DND-41 (cell line): ENCODE data around the gene LUZP2.

Experiments used
- ATAC-seq: fragments of 200-7000 bp; cut with Tn5 transposase; 3 replicates; pipeline ENCODE4 v1.9.1; 2021; ENCODE audit warnings: low read depth; ENCODE audit not compliant: insufficient read depth
- DNase-seq: peaks from one replicate; pipeline ENCODE4 v3.0.0-alpha.2; 2020
- H2AFZ ChIP-seq: 2 replicates; pipeline ENCODE4 v1.6.0; 2012; ENCODE audit warnings: low read depth, low read length
- H3K27ac ChIP-seq: 2 replicates; pipeline ENCODE4 v1.5.1; 2012; ENCODE audit warnings: low read length, inconsistent platforms
- H3K27me3 ChIP-seq: fragments of 200-600 bp; sonication (generic); 2 replicates; pipeline ENCODE4 v1.6.0; 2012; ENCODE audit warnings: low read length, mild to moderate bottlenecking, inconsistent platforms; ENCODE audit not compliant: insufficient read depth, poor library complexity
- H3K36me3 ChIP-seq: 2 replicates; pipeline ENCODE4 v1.5.1; 2012; ENCODE audit warnings: low read length, inconsistent platforms; ENCODE audit not compliant: insufficient read depth
- H3K4me1 ChIP-seq: 2 replicates; pipeline ENCODE4 v1.5.1; 2012; ENCODE audit warnings: mild to moderate bottlenecking, low read length; ENCODE audit not compliant: insufficient read depth
- H3K4me2 ChIP-seq: 2 replicates; pipeline ENCODE4 v1.6.0; 2012; ENCODE audit warnings: mild to moderate bottlenecking, moderate library complexity, low read length, inconsistent platforms; ENCODE audit not compliant: insufficient read depth
- H3K4me3 ChIP-seq, 2 experiments: fragments of 200-600 bp in 1 of 2; shearing (Covaris generic) in 1 of 2; 2 replicates each; pipeline ENCODE4 v1.5.1; 2012 to 2016; ENCODE audit warnings: inconsistent platforms in 2 of 2, low read length in 2 of 2, mild to moderate bottlenecking in 2 of 2, low read depth in 1 of 2, moderate library complexity in 1 of 2
- H3K79me2 ChIP-seq: 2 replicates; pipeline ENCODE4 v1.6.0; 2012; ENCODE audit warnings: low read length, inconsistent platforms; ENCODE audit not compliant: insufficient read depth
- H3K9ac ChIP-seq: 2 replicates; pipeline ENCODE4 v1.6.0; 2012; ENCODE audit warnings: low read depth, mild to moderate bottlenecking, inconsistent platforms, low read length, moderate library complexity
- H3K9me3 ChIP-seq: 2 replicates; pipeline ENCODE4 v1.5.1; 2012; ENCODE audit warnings: low read length, moderate library complexity, mild to moderate bottlenecking, inconsistent platforms; ENCODE audit not compliant: insufficient read depth, severe bottlenecking
- H4K20me1 ChIP-seq: 2 replicates; pipeline ENCODE4 v1.6.0; 2012; ENCODE audit warnings: low read length; ENCODE audit not compliant: insufficient read depth
- CTCF ChIP-seq: IDR thresholded peaks from 2 replicates; pipeline ENCODE4 v1.5.1; 2012; ENCODE audit warnings: borderline replicate concordance, low read length, moderate library complexity, mild to moderate bottlenecking; ENCODE audit not compliant: poor library complexity, severe bottlenecking; ENCODE audit errors: extremely low read depth
- EZH2 ChIP-seq: IDR thresholded peaks from 3 replicates; pipeline ENCODE4 v1.6.1; 2012; ENCODE audit warnings: borderline replicate concordance, low read depth, mild to moderate bottlenecking, moderate library complexity, low read length, inconsistent platforms; ENCODE audit not compliant: severe bottlenecking

Gene LUZP2

DNA sequence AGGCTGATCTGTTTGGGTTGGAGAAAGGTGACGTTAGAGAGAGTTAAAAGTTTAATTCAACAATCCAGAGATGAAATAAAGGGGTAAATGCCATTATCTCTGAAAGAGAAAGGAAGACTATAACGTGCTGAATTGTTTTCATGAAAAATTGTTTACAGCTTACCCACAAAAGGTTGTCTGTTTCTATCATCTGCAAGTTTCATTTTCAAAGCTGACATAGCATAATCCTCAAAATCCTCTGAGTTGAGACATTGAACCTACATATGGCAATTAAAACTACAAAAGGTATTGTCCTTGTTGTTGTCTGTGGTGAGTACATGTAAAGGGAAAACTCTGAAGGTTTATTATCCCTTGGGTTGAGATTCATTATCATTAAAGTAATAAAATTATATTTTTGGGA lies 569.9 kb downstream of the LUZP2 start:
- H3K4me2 ChIP-seq: no peak overlapping the region
- no peaks in the 10 kb centered on the region for H4K20me1 ChIP-seq
- H3K9ac ChIP-seq: no peak overlapping the region
- H3K4me1 ChIP-seq: no peaks in the 10 kb centered on the region
- H3K36me3 ChIP-seq: no peaks in the 10 kb centered on the region
- ATAC-seq (no peak), DNase-seq (no peak)
- H2AFZ ChIP-seq: no peak overlapping the region; the same call in 1 of the 2 replicates
- H3K4me3 ChIP-seq: no peak overlapping the region
- TF ChIP-seq CTCF (no peak), EZH2 (no peak)
- no peak overlapping the region for H3K27ac ChIP-seq
- no peaks in the 10 kb centered on the region for H3K79me2 ChIP-seq
- no peaks in the 10 kb centered on the region for H3K9me3 ChIP-seq
- no peaks in the 10 kb centered on the region for H3K27me3 ChIP-seq

GRCh38 chr11:25068451-25068850 lies 571.6 kb downstream of the LUZP2 start:
- Histone ChIP-seq H3K27ac (no peak overlapping the region), H3K79me2 (no peaks in the 10 kb centered on the region), H3K27me3 (no peaks in the 10 kb centered on the region), H3K36me3 (no peaks in the 10 kb centered on the region), H3K4me1 (no peaks in the 10 kb centered on the region), H4K20me1 (no peaks in the 10 kb centered on the region), H3K4me2 (no peak overlapping the region), H3K9me3 (no peaks in the 10 kb centered on the region), H3K4me3 (no peak overlapping the region), H2AFZ (no peak overlapping the region), H3K9ac (no peak overlapping the region)
- no peak for DNase-seq
- no peak for ATAC-seq
- no peak for TF ChIP-seq EZH2
- no peak for TF ChIP-seq CTCF

DNA sequence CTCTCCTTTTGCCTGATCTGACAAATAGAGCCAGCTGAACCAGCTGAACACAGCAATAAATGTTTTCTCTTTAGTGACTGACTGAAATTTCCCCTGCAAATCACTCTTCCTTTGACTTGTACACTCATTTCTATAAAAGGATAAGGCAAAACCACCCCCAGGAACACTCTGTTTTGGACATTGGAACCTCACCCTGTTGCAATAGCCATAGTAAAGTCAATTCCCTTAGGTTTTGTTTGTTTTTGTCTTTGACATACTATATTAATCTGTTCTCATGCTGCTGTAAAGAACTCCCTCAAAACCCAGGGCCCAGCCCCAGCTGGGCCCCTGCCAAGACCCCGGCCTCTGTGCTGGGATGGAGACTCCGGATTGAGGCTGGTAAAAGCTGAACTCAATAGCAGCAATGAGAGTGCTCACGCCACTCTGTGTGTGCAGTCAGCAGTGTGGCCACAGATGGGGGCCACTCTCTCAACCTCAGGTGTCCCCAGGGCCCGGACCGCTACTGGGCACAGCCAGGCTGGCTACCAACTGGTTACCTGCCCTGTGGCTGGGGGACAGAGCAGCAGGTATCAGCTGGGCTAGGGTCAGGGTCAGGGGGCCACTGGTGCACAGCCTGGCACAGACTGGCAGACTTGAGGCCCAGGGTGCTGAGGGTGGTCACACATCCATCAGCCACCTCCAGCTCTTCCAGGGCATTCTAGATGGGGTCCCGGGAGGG lies 597.4 kb downstream of the LUZP2 start:
- TF ChIP-seq CTCF (no peak), EZH2 (no peak)
- no peaks in the 10 kb centered on the region for H3K79me2 ChIP-seq
- no peaks in the 10 kb centered on the region for H4K20me1 ChIP-seq
- no peak overlapping the region for H3K9ac ChIP-seq
- no peaks in the 10 kb centered on the region for H3K36me3 ChIP-seq
- no peaks in the 10 kb centered on the region for H3K27me3 ChIP-seq
- H3K27ac ChIP-seq: no peak overlapping the region
- DNase-seq (no peak), ATAC-seq (no peak)
- H3K9me3 ChIP-seq: no peaks in the 10 kb centered on the region
- no peak overlapping the region for H2AFZ ChIP-seq
- no peak overlapping the region for H3K4me2 ChIP-seq
- H3K4me1 ChIP-seq: no peaks in the 10 kb centered on the region
- no peak overlapping the region for H3K4me3 ChIP-seq
